SKM-1 (cell line): ENCODE results near the gene DLGAP1.

ENCODE experiments used
- DNase-seq: peaks from one replicate; lab custom pipeline; 2025; ENCODE audit not compliant: unreplicated experiment; lab: John Stamatoyannopoulos, UW

Gene DLGAP1

DNA sequence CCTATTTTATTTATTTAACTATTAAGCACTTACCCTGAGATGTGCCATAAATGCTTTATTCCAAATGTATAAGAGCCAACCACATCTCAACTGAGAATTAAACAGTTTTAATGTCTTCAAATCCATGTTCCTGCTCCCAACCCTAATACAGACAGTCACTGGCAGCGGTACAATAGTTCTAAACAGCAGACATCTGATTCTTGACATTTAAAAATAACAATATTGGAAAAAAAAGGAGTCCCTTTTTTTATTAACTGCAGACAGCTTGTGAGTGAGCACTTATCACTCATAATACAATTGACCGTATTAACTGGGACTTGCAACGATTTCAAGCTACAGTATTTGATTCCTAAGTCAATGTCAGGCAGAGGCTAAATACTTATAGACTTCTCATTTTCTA, 580.5 kb downstream of the DLGAP1 start:
- no peak for DNase-seq

DNA sequence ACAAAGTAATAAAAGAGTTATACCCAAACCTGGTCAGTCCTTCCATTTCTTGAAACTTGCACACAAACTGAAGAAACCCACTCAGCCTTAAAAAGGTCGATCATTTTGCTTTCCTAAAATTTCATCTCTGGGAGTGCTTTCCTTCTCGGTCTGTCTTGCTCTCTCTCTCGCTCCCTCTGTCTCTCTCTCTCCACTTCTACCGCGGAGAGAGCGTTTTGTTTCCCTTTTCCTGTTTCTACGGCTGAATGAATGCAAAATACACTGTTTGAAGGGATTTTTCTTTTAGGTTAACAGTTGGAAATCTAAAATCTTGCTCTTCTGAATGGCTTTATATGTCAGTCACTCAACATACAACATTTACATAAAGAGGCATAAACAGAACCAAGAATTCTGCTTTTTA, 581.0 kb downstream of the DLGAP1 start:
- DNase-seq, result no peak

DNA sequence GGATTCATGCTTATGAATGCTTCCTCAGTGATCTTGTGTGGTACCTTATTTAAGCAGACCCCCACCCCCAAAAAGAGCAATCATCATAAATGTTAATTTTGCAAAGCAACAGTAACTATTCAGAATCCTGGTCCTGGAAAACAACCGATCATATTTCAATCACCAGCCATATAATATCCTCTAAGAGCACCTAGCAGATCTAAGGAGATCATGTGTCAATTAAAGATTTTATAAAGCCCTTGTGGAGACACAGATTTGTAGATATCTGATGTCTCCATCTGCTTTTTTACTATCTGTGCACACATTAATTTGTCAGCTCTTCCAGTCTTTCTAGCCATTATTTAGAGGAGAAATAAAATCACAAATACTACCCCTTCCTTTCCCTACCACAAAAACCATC, 581.4 kb downstream of the DLGAP1 start:
- DNase-seq, result no peak

DNA sequence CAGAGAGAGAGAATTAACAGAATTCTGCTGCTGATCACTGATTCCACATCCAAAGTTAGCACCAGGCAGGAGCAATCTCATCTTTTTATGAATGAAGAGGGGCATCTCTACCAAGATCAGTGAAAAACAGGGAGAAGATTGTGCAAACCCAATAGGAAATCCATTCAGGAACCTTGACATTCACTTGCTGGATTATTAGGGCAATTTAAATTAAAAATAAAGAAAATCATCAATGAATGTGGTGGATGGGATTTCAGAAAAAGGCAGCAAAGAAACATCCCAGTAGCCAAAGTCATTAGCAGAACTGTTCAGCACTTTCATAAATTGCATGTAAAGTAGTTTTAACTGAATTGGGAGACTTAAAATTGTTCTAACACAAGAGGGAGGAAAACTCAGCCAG, 581.9 kb downstream of the DLGAP1 start:
- DNase-seq, result no peak

DNA sequence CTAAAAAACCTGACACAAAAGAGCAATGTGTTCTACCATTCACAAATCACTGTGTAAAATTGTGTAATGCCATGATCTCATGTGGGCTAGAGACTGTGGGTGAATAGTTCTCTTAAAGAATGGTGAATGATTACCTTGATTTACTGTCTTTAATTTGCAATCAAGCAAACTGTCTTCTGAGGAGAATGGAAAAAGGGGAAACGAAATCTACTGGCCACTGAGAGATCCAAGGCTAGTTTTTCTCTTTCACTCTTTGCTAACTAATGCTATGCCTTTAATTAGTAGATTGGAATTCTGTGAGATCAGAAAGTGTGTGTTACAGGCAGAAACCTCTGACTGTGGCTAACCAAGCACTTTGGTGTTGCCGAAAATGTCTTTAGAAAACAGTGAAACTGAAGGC, 582.5 kb downstream of the DLGAP1 start:
- no peak for DNase-seq

DNA sequence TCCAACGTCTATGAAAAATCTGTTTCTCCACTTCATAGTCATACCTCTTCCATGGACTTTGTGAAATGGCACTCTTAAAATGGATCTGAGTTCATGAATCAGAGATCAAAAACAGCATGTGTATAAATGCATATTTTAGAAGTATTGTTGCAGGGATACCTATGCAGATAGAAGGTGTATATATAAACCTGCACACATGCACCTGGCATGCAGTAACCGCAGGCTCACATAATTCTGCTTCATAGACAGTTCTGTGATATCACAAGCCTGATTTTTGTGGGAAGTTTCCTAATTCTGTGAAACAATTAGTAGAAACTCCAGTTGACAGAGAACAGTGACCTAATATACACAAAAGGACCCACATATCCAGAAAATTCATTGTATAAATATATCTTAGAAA, 583.4 kb downstream of the DLGAP1 start:
- no peak for DNase-seq

DNA sequence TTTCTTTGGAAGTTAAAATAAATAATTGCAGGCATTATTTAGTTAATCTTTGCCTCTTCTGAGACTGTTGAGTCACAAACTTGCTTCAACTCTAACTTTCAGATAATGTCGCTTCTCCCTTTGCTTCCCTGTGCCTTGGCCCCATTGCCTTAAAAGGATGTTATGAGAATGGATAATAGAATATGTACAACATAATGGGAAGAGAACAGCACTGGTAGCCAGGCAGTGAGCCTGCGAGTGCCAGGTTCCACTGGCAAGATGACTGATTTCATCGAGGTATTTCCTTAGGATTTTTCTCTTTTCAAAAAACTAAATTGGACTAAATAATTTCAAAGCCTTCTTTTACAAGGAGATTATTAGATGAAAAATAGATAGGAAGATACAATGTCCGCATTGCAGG, 584.2 kb downstream of the DLGAP1 start:
- no peak for DNase-seq

DNA sequence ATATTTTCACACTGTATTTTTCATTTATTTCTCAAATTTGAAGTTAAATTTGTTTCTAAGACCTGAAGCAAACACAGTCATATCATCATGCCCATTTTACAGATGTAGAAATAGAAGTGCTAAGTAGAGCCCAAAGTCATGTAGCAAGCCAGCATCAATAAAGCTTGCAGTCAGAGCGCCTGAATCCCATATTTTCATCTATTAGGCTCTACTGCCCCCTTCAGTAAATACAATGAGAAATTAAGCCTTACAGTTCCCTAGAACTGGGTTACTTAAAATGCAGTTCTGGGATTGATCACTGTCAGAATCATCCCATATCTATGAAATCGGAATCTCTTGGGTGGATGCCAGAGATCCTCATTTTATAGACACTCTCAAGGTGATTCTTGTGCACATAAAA, 585.3 kb downstream of the DLGAP1 start:
- DNase-seq, result no peak

DNA sequence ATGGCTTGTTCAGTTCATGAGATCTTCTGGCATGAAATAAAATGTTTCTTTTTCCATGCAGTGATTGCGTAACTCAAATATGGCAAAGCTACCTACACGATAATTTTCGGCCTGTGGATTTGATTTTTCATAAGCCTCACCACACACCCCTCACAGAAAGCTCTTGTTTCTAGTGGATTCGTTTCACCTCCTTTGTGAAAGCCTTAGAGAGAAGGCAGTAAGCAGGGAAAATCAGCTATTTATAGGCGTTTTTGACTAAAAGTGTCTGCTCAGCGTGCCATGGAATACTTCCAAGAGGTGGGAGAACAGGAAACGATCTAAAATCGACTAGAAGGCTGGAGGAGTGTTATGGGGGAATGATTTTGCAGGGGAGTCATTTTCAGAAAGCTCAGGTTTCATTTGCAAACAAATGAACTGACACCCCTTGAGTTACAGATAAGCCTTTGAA, 587.2 kb downstream of the DLGAP1 start:
- no peak for DNase-seq

DNA sequence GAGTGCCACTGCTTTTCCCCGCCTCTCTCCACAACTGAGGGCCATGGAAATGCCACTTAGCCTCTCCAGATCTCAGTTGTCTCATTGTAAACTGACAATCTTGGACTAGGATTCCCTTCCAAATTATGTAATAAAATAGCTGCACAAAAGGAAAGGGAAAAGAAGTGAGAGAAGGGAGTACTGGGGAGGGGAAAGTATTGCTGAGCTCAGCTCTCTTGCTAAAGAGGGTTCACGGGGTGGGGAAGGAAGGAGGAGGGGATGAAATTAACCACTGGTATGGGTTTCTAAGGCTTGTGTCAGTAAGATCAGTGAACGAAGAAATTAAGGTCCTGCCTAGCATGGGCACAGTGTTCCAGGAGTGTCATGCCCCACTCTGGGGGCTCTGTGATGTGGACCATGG, 587.9 kb downstream of the DLGAP1 start:
- no peak for DNase-seq

DNA sequence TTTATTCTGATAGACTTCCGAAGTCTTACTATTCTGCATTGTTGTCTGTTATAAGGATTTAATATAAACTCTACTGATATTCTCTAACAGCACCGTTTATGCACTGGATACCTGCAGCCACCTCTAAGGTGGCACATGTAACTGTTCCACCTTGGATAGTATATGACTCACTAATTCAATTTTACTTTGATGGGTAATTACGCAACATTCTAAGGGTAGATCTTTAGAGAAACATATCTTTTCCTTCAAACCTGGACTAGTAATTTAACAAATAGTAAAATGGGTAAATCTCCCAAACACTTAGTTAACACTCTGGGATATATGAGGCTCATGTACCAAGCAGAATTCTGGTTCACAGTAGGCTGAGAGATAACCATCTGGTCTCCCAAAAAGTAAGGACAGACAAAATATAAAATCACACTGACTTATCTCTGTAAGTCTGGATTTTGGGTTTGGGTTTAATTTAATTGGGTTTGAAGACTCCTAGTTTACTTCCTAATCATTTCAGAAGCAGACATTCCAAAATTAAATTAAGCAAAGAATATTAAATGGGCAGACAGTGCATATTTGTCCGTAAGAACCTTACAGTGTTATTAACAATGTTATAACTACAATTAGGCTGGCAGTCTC, 590.3 kb downstream of the DLGAP1 start:
- no peak for DNase-seq

DNA sequence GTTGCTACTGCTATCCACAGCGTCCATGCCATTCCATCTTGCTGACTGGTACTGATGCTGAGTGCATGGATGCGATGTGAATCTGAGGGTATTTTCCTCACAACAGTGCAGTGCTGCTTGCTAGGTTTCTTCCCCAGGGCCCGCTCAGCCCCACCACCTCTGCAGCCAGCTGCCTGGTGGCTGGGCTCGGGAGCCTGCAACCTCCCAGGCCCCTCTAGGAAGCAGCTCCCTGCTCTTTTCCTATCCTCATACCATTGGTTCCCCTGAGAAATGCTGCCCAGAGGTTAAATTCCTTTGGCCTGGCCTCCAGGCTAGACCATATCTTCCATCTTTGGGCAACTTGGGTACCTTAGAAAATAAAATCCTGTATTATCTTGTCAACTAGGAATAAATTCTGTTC, 591.5 kb downstream of the DLGAP1 start:
- DNase-seq, result no peak

DNA sequence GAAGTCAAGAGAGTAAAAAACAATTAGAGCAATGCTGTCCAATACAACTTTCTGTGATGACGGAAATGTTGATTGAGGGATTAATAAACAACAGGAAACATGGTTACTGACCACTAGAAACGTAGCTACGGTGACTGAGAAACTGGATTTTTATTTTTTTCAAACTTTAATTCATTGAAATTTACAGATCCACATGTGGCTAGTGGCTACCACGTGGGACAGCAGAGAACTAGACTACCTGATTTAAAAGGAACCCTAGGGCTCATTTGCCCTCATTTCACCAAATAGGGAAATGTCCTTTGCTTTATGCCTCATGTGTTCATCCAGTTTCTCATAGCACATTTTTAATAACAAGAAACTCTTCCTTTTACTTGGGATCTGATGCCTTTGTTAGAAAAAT, 592.1 kb downstream of the DLGAP1 start:
- no peak for DNase-seq

DNA sequence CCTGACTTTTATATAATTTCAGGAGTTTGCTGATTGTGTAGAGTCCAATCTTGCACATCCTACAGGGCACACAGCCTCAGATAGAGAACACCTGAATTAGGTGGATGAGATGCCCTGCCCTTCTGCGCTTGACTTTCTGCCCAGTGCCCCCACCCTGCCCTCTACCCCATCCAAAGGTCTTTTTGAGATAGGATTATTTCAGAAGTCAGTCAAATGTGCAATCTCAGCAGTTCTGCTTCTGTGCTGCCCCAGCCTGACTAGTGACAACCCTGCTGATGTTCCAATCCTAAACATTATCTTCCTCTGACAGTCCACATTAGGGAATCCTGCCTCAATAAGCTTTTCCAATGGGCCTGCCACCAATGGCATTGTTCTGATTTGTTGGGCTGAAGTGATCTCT, 593.6 kb downstream of the DLGAP1 start:
- no peak for DNase-seq

DNA sequence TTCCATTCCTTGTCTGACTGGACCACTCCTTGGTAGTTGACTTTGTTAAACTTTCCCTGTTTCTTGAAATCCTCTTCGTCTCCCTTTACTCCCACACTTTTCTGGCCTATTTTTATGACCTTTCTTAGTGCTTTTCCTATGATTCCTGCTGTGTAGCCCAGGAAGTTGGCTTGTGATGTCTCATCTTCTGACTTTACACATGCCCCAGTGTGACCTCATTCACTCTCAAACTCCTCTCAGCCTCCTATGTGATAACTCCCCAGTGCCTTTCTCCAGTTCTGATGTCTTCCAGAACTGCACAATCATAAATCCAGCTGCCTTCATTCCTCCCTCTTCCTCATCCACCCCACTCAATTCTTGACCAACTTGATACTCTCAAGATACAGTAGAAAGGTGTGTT, 597.6 kb downstream of the DLGAP1 start:
- DNase-seq, result no peak

DNA sequence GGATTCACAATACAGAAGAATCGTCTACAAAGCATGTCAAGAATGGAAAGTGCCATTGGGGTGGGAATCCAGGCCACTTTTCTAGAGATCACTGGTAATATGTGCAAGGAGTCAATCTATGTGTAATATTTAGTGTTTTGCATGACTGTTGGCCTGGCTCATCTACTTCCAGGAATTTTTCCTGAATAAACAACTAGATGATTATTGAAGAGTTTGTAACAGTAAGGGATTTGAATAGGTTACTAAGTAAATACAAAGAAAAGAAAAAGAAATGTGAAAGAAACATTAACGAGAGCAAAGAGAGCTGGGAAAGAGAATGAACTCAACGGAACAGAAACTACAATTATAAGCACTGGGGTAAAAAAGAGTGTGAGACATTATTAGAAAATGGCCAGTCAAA, 599.1 kb downstream of the DLGAP1 start:
- DNase-seq, result no peak

DNA sequence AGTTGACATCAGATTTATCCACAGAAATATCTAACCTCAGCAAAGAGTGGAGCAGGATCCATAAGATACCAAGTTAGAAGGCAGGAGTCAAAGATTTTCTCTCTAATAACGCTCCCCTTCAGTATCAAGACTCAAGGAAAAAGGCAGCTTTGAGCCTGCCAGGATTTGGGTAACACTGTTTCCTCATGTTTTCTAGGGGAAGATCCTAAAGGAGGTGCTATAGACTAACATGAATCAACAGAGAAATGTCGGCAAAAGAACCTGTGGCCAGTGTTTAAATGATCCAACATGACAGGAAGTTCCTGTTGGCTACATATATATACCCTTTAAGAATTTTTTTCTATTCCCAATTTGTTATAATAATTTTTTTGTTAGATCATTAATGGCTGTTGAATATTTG, 602.8 kb downstream of the DLGAP1 start:
- no peak for DNase-seq

DNA sequence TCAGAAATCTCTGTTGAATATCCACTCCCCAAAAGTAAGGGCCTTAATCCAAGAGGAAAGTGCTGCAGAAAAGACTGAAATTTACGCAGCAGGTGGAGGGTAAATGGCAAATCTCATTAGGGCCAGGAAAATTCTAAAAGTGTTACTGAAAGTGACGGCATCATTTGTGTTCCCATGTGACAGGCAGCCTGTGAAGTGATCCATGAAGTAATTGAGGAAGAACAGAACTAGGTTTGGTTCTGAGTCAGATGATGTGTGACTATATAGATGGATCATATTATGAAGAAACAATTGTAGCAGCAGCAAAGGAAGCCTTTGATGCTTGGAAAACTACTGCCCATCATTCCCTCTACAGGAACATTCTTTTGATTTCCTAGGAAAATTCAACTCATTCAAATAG, 603.9 kb downstream of the DLGAP1 start:
- DNase-seq, result no peak

DNA sequence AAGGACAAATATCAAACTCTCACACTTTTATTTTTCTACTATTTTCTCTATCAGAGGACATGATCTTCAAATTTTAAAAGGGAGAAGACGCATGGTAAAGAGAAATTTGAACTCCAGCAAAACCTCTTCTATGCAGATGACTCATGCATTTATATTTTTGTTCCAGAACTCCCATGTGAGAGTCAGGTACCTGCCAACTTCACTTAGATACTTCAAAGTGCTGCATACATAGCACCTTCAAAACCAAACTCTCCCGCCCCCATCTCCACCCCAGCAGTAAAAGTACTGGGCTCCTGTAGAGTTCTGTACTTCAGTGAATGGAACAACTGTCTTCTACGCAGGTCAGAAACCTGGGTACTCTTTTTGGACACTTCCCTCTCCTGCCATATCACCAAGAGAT, 606.8 kb downstream of the DLGAP1 start:
- DNase-seq, result no peak

DNA sequence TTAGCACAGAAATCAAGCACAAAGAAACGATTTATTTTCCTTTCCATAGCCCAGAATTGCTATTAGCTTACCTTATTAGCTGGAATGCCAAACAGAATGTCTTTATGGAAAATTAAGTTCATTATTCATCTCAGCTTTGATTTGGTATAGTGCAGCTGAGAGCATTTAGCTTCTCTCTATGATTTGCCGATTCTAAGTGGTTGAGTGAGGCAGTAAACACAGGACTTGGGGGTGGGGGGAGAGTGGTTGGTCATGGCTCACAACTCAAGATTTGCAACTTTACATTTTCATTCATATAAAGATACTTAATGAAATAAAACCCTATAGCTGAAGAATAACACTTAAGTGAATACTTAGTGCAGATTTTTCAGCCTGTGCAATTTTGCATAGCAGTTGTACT, 609.9 kb downstream of the DLGAP1 start:
- DNase-seq, result no peak

DNA sequence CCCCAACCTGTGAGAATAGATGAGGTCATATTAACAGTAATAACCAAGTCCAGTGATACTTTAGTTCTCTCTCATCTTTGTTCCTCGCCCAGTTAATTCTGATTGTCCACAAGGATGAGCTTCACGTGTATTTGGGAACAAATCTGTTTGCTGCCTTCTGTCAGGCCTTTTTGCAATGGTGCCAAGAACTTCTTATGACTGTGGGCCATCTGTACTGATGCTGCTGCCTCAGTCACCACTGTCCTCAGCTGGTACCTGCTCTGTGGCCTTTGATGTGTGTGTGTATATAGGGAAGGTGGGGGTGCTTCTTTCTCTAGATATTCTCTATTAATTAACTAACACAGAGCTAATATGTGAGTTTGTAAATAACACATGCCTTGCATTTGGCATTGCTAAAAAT, 612.3 kb downstream of the DLGAP1 start:
- DNase-seq, result no peak

DNA sequence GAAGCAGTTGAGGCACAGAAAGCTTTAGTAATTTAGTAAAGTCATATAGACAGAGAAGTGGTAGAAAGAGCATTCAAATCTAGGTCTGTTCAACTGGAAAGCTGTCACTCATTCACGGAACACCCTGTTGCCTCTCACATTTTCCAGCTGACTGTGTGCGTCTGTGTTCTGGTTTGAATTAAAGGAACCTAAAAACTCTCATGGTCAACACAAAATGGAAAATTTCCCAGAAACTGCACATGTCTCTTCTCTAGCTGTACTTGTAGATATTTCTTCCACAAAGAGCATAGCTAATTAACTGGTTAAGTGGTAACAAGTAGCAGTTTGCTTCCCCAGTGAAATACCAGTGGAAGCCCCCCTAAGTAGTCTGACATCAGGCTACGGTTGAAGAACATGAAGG, 614.3 kb downstream of the DLGAP1 start:
- DNase-seq, result no peak

DNA sequence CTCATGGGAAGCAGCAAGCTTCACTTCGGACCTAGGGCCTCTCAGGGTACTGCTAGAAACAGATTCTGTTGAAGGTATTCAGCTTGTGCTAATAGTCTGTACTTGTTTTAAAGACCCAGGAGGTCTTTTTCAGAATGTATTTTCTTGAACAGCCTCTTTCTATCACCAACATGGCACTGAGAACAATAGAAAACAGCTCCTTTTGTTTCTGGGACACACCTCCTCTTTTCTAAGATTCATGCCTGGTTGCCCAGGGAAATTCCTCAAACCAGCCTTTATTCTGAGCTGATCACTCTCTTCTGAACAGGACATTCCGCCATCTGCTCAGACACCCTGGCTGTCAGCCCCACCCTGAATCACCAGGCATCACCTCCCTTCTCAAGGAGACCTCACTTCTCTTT, 615.5 kb downstream of the DLGAP1 start:
- DNase-seq, result no peak
